Measurements from ENCODE around the gene FSD2.

DNA sequence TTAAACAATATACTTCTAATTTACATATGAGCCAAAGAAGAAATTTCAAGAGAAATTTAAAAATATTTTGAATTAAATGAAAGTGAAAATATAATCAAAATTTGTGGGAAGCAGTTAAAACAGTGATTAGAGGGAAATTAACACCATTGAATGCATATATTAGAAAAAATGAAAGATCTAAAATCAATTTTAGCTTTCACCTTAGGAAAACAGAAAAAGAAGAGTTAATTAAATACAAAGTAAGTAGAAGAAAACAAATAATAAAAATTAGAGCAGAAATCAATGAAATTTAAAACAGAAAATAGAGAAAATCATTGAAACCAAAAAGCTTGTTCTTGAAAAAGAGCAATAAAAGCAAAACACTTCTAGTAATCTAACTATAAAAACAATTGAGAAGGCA lies 57.6 kb downstream of the FSD2 start:
- TF ChIP-seq, protein P1, sequence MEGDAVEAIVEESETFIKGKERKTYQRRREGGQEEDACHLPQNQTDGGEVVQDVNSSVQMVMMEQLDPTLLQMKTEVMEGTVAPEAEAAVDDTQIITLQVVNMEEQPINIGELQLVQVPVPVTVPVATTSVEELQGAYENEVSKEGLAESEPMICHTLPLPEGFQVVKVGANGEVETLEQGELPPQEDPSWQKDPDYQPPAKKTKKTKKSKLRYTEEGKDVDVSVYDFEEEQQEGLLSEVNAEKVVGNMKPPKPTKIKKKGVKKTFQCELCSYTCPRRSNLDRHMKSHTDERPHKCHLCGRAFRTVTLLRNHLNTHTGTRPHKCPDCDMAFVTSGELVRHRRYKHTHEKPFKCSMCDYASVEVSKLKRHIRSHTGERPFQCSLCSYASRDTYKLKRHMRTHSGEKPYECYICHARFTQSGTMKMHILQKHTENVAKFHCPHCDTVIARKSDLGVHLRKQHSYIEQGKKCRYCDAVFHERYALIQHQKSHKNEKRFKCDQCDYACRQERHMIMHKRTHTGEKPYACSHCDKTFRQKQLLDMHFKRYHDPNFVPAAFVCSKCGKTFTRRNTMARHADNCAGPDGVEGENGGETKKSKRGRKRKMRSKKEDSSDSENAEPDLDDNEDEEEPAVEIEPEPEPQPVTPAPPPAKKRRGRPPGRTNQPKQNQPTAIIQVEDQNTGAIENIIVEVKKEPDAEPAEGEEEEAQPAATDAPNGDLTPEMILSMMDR (IDR thresholded peaks at IDR 0.05 in 2 of 3, conservative IDR thresholded peaks at IDR 0.05 in 1 of 3; ENCODE audit: control insufficient read depth in 2 of 3, extremely low read depth in 1 of 3, insufficient read depth in 1 of 3, low read depth in 3 of 3, low read length in 3 of 3) = no peak
- TF ChIP-seq ZNF24 (IDR thresholded peaks at IDR 0.05) (no peak), BHLHE40 (IDR thresholded peaks at IDR 0.05; ENCODE audit: borderline replicate concordance in 1 of 2, low read depth in 2 of 2, low read length in 1 of 2) (no peak), HCFC1 (IDR thresholded peaks at IDR 0.05; ENCODE audit: low read length) (no peak)
- TF ChIP-seq, protein P2, sequence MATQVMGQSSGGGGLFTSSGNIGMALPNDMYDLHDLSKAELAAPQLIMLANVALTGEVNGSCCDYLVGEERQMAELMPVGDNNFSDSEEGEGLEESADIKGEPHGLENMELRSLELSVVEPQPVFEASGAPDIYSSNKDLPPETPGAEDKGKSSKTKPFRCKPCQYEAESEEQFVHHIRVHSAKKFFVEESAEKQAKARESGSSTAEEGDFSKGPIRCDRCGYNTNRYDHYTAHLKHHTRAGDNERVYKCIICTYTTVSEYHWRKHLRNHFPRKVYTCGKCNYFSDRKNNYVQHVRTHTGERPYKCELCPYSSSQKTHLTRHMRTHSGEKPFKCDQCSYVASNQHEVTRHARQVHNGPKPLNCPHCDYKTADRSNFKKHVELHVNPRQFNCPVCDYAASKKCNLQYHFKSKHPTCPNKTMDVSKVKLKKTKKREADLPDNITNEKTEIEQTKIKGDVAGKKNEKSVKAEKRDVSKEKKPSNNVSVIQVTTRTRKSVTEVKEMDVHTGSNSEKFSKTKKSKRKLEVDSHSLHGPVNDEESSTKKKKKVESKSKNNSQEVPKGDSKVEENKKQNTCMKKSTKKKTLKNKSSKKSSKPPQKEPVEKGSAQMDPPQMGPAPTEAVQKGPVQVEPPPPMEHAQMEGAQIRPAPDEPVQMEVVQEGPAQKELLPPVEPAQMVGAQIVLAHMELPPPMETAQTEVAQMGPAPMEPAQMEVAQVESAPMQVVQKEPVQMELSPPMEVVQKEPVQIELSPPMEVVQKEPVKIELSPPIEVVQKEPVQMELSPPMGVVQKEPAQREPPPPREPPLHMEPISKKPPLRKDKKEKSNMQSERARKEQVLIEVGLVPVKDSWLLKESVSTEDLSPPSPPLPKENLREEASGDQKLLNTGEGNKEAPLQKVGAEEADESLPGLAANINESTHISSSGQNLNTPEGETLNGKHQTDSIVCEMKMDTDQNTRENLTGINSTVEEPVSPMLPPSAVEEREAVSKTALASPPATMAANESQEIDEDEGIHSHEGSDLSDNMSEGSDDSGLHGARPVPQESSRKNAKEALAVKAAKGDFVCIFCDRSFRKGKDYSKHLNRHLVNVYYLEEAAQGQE (IDR thresholded peaks at IDR 0.05; ENCODE audit: low read depth, low read length) = no peak
- TF ChIP-seq, protein P3, sequence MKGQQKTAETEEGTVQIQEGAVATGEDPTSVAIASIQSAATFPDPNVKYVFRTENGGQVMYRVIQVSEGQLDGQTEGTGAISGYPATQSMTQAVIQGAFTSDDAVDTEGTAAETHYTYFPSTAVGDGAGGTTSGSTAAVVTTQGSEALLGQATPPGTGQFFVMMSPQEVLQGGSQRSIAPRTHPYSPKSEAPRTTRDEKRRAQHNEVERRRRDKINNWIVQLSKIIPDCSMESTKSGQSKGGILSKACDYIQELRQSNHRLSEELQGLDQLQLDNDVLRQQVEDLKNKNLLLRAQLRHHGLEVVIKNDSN (IDR thresholded peaks at IDR 0.05; ENCODE audit: borderline replicate concordance, extremely low read length, insufficient read depth, low read depth, low read length) = no peak

All from GM12878 (cell line).